GM19043 (cell line): ENCODE data around the gene JUP.
"Not testable (repeated sequence)": the region's sequence is repeated elsewhere in the genome, so short reads cannot be mapped to it uniquely, and the experiment has no call there.

Experiments
- ATAC-seq: cut with Tn5 transposase; IDR thresholded peaks from one replicate; pipeline ENCODE4 v1.9.1; 2021; ENCODE audit warnings: low read depth; ENCODE audit not compliant: unreplicated experiment

The JUP gene

DNA sequence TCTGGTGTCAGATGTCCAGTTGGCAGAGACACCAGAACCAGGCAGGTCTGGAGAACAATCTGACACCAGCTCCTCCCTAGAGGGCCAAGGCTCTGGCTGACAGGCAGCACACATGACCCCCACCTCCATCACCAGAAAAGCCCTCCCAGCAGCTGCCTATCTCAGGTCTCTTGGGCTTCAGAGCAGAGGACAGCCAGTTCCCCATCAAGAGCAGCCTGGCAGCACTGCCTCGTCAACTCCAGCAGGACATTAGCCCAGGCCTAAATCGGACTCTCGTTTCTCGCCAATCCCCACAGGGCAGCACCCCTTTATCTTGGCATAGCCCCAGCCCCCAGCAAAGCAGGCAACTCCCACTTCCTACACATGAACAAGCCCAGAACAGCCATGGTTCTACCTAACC, 4.4 kb downstream of the JUP start:
- ATAC-seq = no peak

DNA sequence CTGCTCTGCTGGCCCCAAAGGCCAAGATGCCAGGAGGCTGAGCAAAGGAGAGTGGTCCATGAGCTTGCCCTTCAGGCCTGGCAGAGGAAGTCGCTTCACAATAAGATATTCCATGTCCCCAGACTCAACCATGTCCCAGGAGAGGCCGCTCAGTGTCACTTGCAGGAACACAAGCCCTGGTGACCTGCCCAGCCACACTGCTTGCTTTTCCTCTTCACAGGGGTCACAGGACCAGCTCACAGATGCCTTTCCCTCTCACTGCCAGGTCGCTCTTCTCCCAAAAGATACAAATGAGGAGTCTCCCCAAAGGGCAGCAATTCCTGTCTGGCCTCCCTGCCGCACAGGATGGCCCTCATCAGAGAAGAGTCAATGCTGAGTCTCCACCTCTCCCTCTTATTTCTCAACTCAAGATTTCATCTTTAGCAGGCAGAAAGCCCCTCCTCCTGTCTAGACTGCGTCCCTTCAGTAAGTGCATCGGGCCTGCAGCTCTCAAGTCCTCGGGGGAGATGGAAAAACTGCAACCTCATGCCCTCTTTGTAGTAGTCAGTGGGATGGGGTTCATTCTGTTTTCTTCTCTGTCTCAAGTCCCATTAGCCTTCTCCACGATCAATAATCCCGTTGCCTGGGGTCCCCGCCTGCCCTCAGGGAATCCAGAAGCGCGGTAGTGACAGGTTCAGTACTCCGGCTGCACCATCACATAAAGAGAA, 5.0 kb downstream of the JUP start:
- no peak for ATAC-seq

DNA sequence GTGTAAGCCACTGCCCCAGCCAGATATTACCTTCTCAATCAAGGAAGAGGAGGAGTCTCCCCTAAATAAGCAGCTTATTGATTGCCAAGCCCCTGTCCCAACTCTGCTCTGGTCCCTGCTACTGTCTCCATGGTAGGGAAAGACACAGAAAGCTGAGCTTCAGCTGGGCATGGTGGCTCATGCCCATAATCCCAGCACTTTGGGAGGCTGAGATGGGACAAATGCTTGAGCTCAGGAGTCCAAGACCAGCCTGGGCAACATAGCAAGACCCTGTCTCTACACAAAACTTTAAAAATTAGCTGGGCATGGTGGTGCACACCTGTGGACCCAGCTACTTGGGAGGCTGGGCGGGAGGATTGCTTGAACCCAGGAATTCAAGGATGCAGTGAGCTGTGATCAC, 6.6 kb downstream of the JUP start:
- no peak for ATAC-seq

DNA sequence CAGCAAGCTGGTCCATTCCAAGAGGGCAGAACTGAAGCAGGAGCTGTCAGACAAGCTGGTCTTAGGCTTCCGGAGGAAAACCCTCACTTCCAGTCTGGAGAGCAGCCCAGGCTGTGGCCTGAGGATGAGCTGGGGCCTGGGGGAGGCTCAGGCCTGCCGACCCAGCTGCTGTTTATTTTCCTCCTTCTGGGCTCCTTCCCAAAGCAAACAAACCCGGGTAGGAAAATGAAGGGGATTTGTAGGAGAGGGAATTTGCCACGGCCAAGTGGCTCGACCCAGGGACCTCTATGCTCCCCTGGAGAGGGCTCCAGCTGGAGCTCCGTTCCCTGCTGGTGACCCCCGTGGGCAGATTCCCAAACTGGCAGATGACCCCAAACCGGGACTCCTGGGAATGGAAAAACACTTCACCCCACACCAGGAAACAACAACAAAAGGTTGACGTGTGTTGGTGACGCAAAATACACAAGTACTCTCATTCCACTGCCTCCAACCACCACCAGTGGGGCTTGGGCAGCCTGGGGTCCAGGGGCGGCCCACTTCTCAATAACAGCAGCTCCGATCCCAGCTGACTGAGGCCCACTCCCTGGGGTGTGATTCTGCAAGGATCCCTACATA, 8.8 kb downstream of the JUP start:
- no peak for ATAC-seq

DNA sequence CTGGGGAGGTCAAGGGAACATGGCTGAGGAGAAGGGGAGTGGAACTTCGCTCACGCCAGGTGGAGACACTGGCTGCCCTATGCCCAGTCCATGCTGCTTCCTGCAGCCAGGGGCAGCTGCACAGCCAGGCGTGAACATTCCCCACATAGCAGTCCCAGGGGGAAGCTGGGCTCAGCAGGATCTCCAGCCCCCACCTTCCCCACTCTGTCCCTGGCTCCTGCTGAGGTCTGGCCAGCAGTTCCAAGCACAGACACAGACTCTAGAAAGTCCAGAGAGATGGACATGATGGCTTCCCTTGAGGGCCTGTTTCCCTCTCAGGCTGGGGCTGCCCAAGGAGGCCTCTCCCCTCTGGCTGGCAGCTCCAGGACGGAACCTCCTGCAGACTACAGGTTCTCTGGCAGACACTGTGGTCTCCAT, 9.3 kb downstream of the JUP start:
- ATAC-seq = no peak

DNA sequence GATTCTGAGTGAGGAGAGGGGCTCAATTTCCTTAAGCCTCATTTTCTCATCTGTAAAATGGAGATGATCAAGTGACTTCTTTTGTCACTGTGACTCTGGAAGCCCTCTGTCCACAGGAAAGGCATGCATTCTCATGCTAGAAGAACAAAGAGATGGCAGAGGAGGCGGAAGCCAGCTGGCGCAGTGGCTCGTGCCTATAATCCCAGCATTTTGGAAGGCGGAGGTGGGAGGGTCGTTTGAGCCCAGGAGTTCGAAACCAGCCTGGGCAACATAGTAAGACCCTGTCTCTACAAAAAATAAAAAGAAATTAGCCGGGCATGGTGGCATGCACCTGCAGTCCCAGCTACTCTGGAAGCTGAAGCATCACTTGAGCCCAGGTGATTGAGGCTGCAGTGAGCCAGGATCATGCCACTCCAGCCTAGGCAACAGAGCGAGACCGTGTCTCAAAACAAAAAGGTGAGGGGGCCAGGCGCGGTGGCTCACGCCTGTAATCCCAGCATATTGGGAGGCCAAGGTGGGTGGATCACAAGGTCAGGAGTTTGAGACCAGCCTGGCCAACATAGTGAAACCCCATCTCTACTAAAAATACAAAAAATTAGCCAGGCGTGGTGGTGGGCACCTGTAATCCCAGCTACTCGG, 10.1 kb downstream of the JUP start:
- ATAC-seq = not testable (repeated sequence)

DNA sequence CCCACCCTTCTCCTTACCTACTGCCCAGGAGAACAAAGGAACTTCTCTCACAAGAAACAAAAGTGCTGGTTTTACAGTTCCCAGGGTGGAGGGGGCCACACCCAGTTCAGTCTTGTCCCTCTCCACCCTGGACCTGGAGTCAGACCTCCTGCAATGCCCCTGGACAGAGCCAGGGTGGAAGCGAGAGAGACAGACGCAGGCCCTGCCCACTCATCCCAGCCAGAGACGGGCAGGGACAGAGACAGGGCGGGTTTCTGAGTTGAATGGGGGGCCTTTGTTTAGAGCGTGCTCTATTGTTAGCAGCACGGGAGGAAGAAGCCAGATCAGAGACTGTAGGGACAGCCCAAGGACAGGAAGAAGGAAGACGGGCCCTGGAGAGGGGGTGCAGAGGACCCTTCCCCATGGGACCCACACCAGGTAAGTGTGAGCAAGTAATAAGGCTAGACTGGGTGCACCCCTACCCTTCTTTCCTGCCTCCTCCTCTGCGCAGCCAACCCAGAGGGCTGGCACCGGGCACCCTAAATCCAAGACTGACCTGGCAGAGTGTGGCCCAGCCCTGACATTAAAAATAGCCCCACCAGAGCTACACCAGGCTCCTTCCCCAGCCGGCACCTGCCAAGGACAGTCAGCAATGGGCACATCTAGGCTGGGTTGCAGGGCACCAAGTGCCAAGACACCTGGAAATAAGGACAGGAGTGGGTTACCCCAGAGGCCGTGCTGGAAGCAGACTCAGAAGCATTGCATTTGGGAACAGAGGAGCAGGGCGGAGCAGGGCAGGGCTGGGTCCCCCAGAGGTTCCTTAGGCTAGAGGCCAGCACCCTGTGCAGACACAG, 10.9 kb downstream of the JUP start:
- no peak for ATAC-seq

DNA sequence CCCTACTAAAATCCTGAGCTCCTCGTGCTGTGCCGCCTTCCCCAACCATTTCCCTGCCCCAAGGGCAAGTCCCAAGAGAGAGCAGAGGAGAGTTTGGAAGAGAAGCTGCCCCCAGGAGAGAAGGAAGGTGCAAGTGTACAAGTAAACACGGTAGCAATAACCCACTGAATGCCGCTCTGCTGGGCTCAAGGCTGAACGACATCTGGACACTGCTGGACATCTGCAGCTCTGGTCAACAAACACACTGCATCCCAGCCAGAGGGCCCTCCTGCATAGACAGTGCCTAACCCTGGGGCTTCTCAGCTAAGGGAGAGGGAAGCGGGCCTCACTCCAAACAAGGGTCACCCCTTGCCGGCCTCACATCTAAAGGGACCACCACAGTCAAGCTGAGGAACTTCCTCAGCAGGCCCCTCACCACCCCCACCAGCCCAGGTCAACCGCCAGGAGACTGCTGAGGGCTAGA, 12.7 kb downstream of the JUP start:
- no peak for ATAC-seq

DNA sequence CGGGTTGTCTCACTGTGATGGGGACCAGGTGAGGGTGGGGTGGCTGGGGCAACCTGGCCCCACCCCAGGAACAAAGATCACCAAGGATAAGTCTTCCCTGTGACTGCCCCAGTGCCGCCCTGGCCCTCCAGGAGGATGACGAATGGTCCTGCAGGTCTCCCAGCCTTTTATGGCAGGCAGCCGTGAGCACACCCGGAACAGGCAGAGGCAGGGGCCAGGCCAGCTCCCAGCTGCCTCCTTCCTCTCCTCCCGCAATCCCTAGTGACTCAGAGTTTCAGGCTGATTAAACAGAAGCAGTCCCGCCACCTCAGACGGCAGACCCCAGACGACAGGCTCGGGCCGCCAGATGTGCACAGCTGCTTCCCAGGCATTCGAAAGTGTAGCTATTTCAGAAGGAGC, 13.3 kb downstream of the JUP start:
- ATAC-seq = no peak

DNA sequence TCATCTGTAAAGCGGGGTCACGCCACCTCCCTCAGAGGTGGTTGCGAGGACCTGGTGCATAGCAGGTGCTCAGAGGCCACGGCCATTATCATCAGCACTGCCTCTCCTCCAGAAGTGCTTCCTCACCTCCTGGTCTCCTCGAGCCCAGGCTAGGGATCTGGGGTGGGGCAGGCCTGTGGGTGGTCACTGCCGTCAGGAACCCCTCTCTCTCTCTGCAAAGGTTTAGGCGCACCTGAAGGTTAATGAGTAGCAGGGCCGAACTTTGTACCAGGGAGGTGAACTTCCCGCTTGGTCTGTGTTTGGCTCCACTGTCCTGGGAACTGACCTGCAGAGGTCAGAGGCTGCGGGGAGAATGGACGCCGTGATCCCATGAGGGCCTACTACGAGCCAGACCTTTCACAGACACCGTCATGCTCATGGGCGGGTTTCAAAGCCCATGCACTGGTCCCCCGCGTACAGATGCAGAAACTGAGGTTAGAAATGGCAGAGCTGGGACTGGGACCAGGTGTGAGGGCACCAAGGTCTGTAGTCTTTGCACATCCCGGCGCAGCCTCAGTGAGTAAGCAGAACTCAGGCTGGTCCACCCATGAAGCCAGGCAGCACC, 13.8 kb downstream of the JUP start:
- no peak for ATAC-seq

DNA sequence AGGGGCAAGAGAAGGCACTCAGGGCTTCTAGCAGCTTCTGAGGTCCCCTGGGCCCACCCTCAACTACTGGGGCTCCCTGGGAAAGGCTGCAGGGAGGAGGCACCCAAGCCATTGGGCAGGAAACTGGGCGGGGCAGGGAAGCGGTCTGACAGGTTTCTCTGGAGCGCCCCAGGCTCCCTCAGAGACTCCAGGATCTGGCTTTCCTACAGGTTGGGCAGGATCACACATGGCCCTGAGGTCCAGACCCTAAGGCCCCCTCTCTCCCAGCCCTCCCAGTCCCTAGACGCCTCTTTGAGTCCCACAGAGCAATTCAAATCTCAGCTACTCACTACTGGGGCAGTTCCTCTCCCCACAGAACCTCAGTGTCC, 14.3 kb downstream of the JUP start:
- no peak for ATAC-seq

DNA sequence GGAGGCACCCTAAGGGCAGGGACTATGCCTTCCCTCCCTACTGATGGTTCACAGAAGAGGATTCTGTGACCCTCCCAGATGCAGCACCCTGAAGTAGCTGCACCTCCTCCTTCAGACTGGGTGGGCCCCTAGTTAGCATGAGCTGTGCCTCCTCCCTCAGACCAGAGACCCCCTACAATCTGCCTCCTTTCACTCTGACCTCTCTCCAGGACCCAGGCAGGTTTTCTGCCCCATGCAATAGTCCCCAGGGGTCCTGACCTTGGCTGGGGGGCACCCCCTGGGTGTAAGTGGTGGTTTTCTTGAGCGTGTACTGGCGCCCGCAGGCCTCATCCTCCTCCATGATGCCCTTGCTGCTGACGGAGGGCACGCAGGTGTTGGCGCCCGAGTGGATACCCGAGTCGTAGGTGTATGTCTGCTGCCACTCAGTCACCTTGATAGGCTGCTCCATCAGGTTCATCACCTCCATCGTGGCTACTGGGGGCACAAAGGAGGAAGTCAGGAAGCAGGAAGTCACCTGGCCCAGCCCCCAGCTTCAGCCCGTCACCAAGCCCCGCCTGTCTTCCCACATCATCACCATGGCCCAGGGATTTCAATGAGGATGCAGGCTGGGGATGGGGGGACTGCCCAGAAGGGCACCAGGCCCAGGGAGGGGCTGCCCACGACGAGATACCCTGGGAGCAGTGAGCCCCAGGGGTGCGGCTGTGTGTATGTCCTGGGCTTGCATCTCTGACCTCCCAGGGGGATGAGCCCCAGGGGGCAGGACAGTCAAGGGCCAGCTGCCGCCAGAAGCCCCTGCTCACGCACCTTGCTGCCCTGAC, 14.9 kb downstream of the JUP start:
- ATAC-seq = no peak

DNA sequence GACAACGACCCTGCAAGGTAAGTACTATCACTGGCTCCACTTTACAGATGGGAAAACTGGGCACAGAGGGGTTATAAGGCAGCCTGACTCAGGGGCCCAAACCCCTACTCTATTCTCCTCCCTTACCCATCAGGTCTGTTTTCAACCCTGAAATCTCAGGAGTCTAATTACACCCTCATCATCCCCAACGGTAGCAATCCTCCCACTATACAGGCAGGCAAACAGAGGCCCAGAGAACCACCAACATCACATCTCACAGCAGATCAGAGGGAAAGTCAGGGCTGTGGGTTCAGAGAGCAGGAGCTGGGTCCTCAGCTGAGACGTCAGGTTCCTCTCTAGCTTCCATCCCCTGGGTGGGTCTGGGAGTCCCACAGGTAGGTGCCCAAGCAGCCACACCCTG, 16.5 kb downstream of the JUP start:
- ATAC-seq = no peak

DNA sequence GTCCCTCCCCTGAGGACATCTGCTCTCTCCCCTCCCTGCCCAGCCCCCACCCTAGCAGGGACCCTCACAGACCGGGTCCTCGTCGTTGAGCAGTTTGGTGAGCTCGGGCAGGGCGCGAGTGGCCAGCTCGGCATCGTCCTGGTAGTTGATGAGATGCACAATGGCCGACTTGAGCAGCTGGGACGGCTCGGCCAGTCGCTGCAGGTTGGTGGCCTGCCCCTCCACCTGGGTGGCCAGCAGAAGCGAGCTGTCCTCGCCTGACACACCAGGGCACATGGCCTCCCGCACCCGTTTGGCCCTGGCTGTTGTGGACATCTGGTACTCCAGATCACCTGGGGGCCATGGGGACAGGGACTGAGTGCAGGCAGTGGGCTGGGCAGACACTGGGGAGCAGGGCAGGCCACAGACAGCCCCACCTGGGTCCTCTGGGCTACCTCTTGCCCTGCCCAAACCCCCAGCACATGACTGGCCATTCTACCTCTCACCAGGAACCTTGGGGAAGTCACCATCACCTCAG, 17.1 kb downstream of the JUP start:
- no peak for ATAC-seq

DNA sequence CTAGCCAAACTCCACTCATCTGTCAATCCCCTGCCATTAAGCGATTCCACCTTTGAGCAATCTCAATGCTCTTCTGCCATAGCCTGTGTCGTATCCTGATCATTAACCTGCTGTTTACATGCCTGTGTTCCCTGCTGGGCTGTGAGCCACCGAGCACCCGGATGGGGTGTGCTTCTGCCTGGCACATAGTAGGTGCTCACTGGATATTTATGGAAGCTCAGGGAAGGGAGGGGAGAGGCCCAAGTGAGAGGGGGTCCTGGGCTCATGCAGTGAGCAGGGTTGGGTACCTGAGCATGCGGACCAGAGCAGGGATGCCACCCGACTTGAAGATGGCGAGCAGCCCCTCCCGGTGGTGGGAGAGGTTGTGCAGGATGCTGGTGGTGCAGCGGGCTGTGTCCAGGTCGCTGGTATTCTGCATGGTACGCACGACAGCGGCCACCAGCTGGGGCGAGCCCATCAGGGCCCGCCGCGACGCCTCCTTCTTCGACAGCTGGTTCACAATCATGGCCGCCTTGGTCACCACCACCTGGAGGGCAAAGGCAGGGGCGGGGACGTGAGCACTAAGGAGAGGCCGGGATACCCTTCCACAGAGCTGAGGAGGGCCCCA, 17.7 kb downstream of the JUP start:
- no peak for ATAC-seq

DNA sequence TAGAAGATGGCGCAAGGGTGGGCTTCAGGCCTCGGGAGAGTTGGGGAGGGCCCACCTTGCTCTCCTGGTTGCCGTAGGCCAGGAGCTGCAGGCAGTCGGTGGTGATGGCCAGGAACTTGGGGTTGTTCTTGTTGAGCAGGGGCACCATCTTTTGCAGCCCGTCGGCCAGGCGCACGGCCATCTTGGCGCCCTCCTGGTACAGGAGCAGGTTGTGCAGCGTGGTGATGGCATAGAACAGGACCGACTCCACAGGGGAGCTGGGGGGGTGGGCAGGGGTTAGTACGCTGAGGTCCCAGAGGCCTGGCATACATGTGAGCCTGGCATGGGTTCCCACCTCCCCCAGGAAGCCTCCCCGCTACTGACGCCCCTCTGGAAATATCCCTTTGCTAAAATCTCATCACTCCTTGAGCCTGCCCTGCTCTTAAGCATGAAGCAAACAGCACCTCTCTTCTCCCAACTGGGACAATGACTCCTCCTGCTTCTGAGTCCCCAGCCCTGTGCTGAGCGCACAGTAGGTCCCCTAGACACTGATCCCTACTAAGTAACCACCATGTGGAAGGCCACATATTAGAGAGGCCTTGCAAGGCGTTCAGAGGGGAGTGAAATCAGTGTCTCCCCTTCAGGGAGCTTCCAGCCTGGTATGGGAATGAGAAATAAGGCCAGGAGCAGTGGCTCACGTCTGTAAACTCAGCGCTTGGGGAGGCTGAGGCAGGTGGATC, 19.0 kb downstream of the JUP start:
- ATAC-seq = no peak

DNA sequence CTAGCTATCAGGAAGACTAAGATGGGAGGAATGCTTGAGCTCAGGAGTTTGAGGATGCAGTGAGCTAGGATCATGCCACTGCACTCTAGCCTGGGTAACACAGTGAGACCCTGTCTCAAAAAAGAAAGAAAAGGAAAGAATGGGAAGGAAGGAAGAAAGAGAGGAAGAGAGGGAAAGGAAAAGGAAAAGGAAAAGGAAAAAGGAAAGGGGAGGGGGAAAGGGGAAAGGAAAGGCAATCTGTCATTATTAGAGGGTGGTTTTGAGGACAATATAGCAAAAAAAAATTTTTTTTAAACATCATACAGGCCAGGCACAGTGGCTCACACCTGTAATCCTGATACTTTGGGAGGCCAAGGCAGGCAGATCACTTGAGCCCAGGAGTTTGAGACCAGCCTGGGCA, 20.4 kb downstream of the JUP start:
- no peak for ATAC-seq

DNA sequence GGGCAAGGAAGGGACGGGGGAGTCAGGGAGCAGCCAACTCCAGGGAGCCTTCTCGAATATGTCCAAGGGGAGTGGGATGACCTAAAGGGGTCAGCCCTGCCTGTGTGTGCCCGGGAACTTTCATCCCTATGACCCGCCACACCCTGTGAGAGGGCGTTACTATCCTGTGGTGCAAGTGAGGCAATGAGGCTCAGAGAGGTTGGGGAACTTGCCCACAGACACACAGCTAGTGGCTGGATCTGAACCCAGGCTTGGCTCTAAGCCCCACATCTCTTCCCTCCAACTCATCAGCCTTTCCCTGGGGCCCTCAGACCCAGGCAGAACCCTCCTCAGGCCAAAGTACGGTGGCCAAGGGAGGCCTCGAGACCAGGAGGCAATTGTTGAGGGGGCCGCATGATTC, 23.2 kb downstream of the JUP start:
- ATAC-seq = no peak

DNA sequence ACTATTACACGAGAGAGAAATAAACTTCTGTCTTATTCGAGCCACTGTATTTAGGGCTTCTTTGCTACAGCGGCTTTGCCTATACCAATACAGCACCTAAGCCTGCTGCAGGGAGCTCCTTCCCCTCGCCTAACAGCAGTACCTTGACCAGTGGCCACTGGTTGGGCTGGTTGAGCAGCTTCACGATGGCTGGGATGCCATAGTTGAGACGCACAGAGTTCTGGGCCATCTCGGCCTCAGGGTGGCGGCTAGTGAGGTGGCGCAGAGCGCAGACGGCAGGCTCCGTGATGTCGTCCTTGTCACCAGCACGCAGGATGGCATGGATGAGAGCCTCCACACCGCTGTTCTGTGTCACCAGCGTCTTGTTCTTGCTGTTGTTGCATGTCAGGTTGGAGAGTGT, 23.7 kb downstream of the JUP start:
- no peak for ATAC-seq
